H9 (cell line): Measurements from ENCODE around the gene DNAI7. TPM values are rescaled to one million over a fixed set of nuclear protein-coding genes. Genes with fewer than 3 reads are reported as not detected.

Experiments
- DNase-seq: peaks from one replicate; pipeline ENCODE4 v3.0.0-alpha.2; 2017
- H2AFZ ChIP-seq: one replicate; pipeline ENCODE4 v1.6.1; 2013; ENCODE audit warnings: mild to moderate bottlenecking, low read length, control low read depth, moderate library complexity
- H2AK5ac ChIP-seq: 2 replicates; pipeline ENCODE4 v1.6.1; 2013; ENCODE audit warnings: low read length, control low read depth, mixed read lengths; ENCODE audit not compliant: insufficient read length
- H2BK120ac ChIP-seq: one replicate; pipeline ENCODE4 v1.6.1; 2013; ENCODE audit warnings: low read depth, mild to moderate bottlenecking, low read length, control low read depth, inconsistent platforms; ENCODE audit not compliant: poor library complexity, severe bottlenecking
- H2BK12ac ChIP-seq: 2 replicates; pipeline ENCODE4 v1.6.1; 2013; ENCODE audit warnings: low read length, control low read depth, mixed read lengths, low read depth; ENCODE audit not compliant: insufficient read length
- H2BK15ac ChIP-seq: 2 replicates; pipeline ENCODE4 v1.6.1; 2013; ENCODE audit warnings: low read depth, low read length, control low read depth
- H2BK20ac ChIP-seq: one replicate; pipeline ENCODE4 v1.6.1; 2013; ENCODE audit warnings: low read depth, mild to moderate bottlenecking, low read length, control low read depth, inconsistent platforms; ENCODE audit not compliant: poor library complexity, severe bottlenecking
- H2BK5ac ChIP-seq: 2 replicates; pipeline ENCODE4 v1.6.1; 2013; ENCODE audit warnings: low read length, control low read depth, mixed read lengths; ENCODE audit not compliant: insufficient read length
- H3K14ac ChIP-seq: 2 replicates; pipeline ENCODE4 v1.6.1; 2013; ENCODE audit warnings: low read length, control low read depth; ENCODE audit not compliant: insufficient read depth
- H3K18ac ChIP-seq: 2 replicates; pipeline ENCODE4 v1.6.1; 2013; ENCODE audit warnings: low read depth, mild to moderate bottlenecking, mixed read lengths, low read length, control low read depth; ENCODE audit not compliant: insufficient read length
- H3K23ac ChIP-seq: 2 replicates; pipeline ENCODE4 v1.6.1; 2013; ENCODE audit warnings: low read length, control low read depth, mixed read lengths, low read depth; ENCODE audit not compliant: insufficient read length
- H3K23me2 ChIP-seq: 2 replicates; pipeline ENCODE4 v1.6.1; 2013; ENCODE audit warnings: low read depth, mild to moderate bottlenecking, mixed read lengths, low read length, control low read depth; ENCODE audit not compliant: insufficient read length, poor library complexity, severe bottlenecking
- H3K27ac ChIP-seq: 2 replicates; pipeline ENCODE4 v1.5.1; 2013; ENCODE audit warnings: low read length, control low read depth, mixed read lengths, low read depth; ENCODE audit not compliant: insufficient read length
- H3K27me3 ChIP-seq: 2 replicates; pipeline ENCODE4 v1.6.1; 2013; ENCODE audit warnings: low read length, control low read depth, inconsistent platforms; ENCODE audit not compliant: insufficient read depth
- H3K4ac ChIP-seq: 2 replicates; pipeline ENCODE4 v1.6.1; 2013; ENCODE audit warnings: low read depth, mild to moderate bottlenecking, control low read depth, inconsistent platforms, low read length, moderate library complexity
- H3K4me1 ChIP-seq: 2 replicates; pipeline ENCODE4 v1.6.1; 2013; ENCODE audit warnings: low read length, control low read depth, inconsistent platforms; ENCODE audit not compliant: insufficient read depth
- H3K4me2 ChIP-seq: 2 replicates; pipeline ENCODE4 v1.6.1; 2013; ENCODE audit warnings: low read length, control low read depth, mixed read lengths; ENCODE audit not compliant: insufficient read length, insufficient read depth
- H3K56ac ChIP-seq: 2 replicates; pipeline ENCODE4 v1.6.1; 2013; ENCODE audit warnings: low read depth, mild to moderate bottlenecking, mixed read lengths, low read length, control low read depth; ENCODE audit not compliant: insufficient read length
- H3K79me1 ChIP-seq: 2 replicates; pipeline ENCODE4 v1.6.1; 2013; ENCODE audit warnings: low read depth, mild to moderate bottlenecking, moderate library complexity, low read length, control low read depth, inconsistent platforms; ENCODE audit not compliant: insufficient read depth, poor library complexity, severe bottlenecking
- H3K79me2 ChIP-seq: 2 replicates; pipeline ENCODE4 v1.6.1; 2013; ENCODE audit warnings: low read length, control low read depth, inconsistent platforms; ENCODE audit not compliant: insufficient read depth
- H3K9ac ChIP-seq: 2 replicates; pipeline ENCODE4 v1.6.1; 2013; ENCODE audit warnings: low read length, control low read depth, mixed read lengths; ENCODE audit not compliant: insufficient read length; ENCODE audit errors: extremely low read depth
- H3K9me3 ChIP-seq: one replicate; pipeline ENCODE4 v1.6.1; 2013; ENCODE audit warnings: low read depth, low read length, inconsistent platforms; ENCODE audit not compliant: control insufficient read depth
- H3T11ph ChIP-seq: one replicate; pipeline ENCODE4 v1.6.1; 2013; ENCODE audit warnings: mild to moderate bottlenecking, low read length, control low read depth, inconsistent platforms
- H4K20me1 ChIP-seq: one replicate; pipeline ENCODE4 v1.6.1; 2013; ENCODE audit not compliant: control insufficient read depth, insufficient read length, insufficient read depth
- H4K5ac ChIP-seq: 2 replicates; pipeline ENCODE4 v1.6.1; 2013; ENCODE audit warnings: low read depth, mild to moderate bottlenecking, mixed read lengths, low read length, control low read depth; ENCODE audit not compliant: insufficient read length
- H4K8ac ChIP-seq: replicated peaks from 2 replicates; pipeline ENCODE4 v1.6.1; 2013; ENCODE audit warnings: low read length, control low read depth, mixed read lengths, low read depth; ENCODE audit not compliant: insufficient read length
- H4K91ac ChIP-seq: 2 replicates; pipeline ENCODE4 v1.6.1; 2013; ENCODE audit warnings: low read depth, mild to moderate bottlenecking, moderate library complexity, mixed read lengths, low read length, control low read depth; ENCODE audit not compliant: insufficient read length
- H3K27ac Mint-ChIP-seq, 3 experiments: 2 replicates in 2 of 3; 3 replicates in 1 of 3; pipeline ENCODE4 v1.8.0; 2020 to 2021; ENCODE audit warnings: mixed read lengths in 3 of 3, mild to moderate bottlenecking in 1 of 3, moderate library complexity in 1 of 3
- H3K27me3 Mint-ChIP-seq: 2 replicates; pipeline ENCODE4 v1.8.0; 2021; ENCODE audit warnings: low read depth, mild to moderate bottlenecking, moderate library complexity, mixed read lengths
- H3K36me3 Mint-ChIP-seq, 3 experiments: 2 replicates in 2 of 3; 3 replicates in 1 of 3; pipeline ENCODE4 v1.8.0; 2020 to 2021; ENCODE audit warnings: low read depth in 3 of 3, mixed read lengths in 3 of 3; ENCODE audit not compliant: insufficient read depth in 1 of 3
- H3K4me1 Mint-ChIP-seq, 2 experiments: 2 replicates each; pipeline ENCODE4 v1.8.0; 2020; ENCODE audit warnings: mixed read lengths in 2 of 2
- H3K4me3 Mint-ChIP-seq, 2 experiments: 2 replicates in 1 of 2; 3 replicates in 1 of 2; pipeline ENCODE4 v1.8.0; 2020 to 2021; ENCODE audit warnings: mild to moderate bottlenecking in 2 of 2, mixed read lengths in 2 of 2, moderate library complexity in 1 of 2
- H3K9me3 Mint-ChIP-seq, 2 experiments: 2 replicates in 1 of 2; 3 replicates in 1 of 2; pipeline ENCODE4 v1.8.0; 2020; ENCODE audit warnings: mild to moderate bottlenecking in 2 of 2, mixed read lengths in 2 of 2, moderate library complexity in 1 of 2
- CTCF ChIP-seq: fragments of 200-600 bp; sonication (generic); conservative IDR thresholded peaks from 3 replicates; pipeline ENCODE4 v1.8.0; 2021; ENCODE audit warnings: antibody characterized with exemption, mild to moderate bottlenecking
- WGBS: extraction: QIAGEN DNeasy Blood & Tissue Kit; methylation state at CpG from one replicate; pipeline ENCODE4 v1.1.7; 2013; ENCODE audit warnings: missing lambda C conversion rate, low lambda C conversion rate, mixed read lengths; ENCODE audit not compliant: insufficient read length; ENCODE audit errors: extremely low coverage; 5-methylcytosine and 5-hydroxymethylcytosine counted together
- total RNA-seq: library from RNA; stranded (reverse); gene quantifications from 2 replicates; pipeline ENCODE4 v1.2.1, GENCODE V29; 2021

Gene DNAI7
- total RNA-seq, 1 experiment from 2014 or later = not detected

- Histone ChIP-seq H3K9me3 (no peaks in the 10 kb centered on the region), H3K79me2 (no peaks in the 10 kb centered on the region), H4K8ac (no peak overlapping the region), H3K27me3 (no peaks in the 10 kb centered on the region), H3K4ac (no peak overlapping the region), H3K23me2 (no peaks in the 10 kb centered on the region), H3K4me1 (no peaks in the 10 kb centered on the region), H2BK20ac (no peak overlapping the region), H2BK120ac (no peak overlapping the region), H4K91ac (no peak overlapping the region), H3T11ph (no peak overlapping the region), H3K9ac (no peak overlapping the region), H3K18ac (no peak overlapping the region), H2BK15ac (no peak overlapping the region), H3K4me2 (no peak overlapping the region), H4K20me1 (no peaks in the 10 kb centered on the region), H2BK12ac (no peak overlapping the region), H3K27ac (no peak overlapping the region), H3K23ac (no peak overlapping the region), H3K79me1 (no peaks in the 10 kb centered on the region), H3K56ac (no peak overlapping the region), H3K14ac (no peak overlapping the region), H4K5ac (no peak overlapping the region), H2AFZ (no peak overlapping the region), H2BK5ac (no peak overlapping the region), H2AK5ac (no peak overlapping the region)
- peak; percentile 55 for TF ChIP-seq CTCF
- Mint-ChIP-seq H3K27me3 (no peaks in the 10 kb centered on the region), H3K27ac (no peak overlapping the region), H3K36me3 (no peaks in the 10 kb centered on the region), H3K9me3 (no peaks in the 10 kb centered on the region), H3K4me3 (no peak overlapping the region), H3K4me1 (no peaks in the 10 kb centered on the region)
- DNase-seq = no peak
- WGBS = no CpG with 5 or more reads among the region's 1 CpG
These were observed 75.9 kb downstream of the DNAI7 start for GRCh38 chr12:25119020-25119419.
